ENCODE data around the gene TOE1. TPM values are rescaled to one million over a fixed set of nuclear protein-coding genes. Genes with fewer than 3 reads are reported as not detected.

TOE1 gene
- total RNA-seq, 1 donor from 2014 or later, result 4.3 TPM

- H3K4me3 ChIP-seq (ENCODE audit: insufficient read depth, low read depth, low read length), result peak overlapping the region; percentile 54
- no peak for TF ChIP-seq EZH2 (IDR thresholded peaks at IDR 0.05; ENCODE audit: insufficient read depth, low read length)
- no peak for TF ChIP-seq CTCF (IDR thresholded peaks at IDR 0.05; ENCODE audit: insufficient read depth, low read depth, low read length)
- Mint-ChIP-seq H3K4me3 (ENCODE audit: unreplicated experiment) (peak overlapping the region; percentile 73), H3K36me3 (ENCODE audit: low read depth, unreplicated experiment) (peaks cover under 1% of the 10 kb centered on the region), H3K27me3 (ENCODE audit: low read depth, unreplicated experiment) (peaks cover 2% of the 10 kb centered on the region), H3K4me1 (ENCODE audit: low read depth, unreplicated experiment) (peaks cover 11% of the 10 kb centered on the region), H3K9me3 (ENCODE audit: unreplicated experiment) (no peaks in the 10 kb centered on the region), H3K27ac (ENCODE audit: unreplicated experiment) (peak overlapping the region; percentile 15)
- H3K79me2 ChIP-seq (ENCODE audit: insufficient read depth, low read length), result no peaks in the 10 kb centered on the region
- no peaks in the 10 kb centered on the region for H3K27me3 ChIP-seq (ENCODE audit: insufficient read depth, low read length)
- H2AFZ ChIP-seq (ENCODE audit: low read depth, low read length), result peak overlapping the region; percentile 90
- H3K9me3 ChIP-seq (ENCODE audit: insufficient read depth, low read depth, low read length), result no peaks in the 10 kb centered on the region
- no peaks in the 10 kb centered on the region for H4K20me1 ChIP-seq (ENCODE audit: insufficient read depth, low read length)
- peak overlapping the region; percentile 66 for H3K9ac ChIP-seq (ENCODE audit: low read length)
- no peak overlapping the region for H3K27ac ChIP-seq (ENCODE audit: low read depth, low read length)
- FAIRE-seq (no peak), DNase-seq (ENCODE audit: low read depth) (no peak)
- H3K4me1 ChIP-seq (ENCODE audit: insufficient read depth, low read length), result peaks cover 10% of the 10 kb centered on the region
- H3K4me2 ChIP-seq (ENCODE audit: low read length), result peak overlapping the region; percentile 88
- no peaks in the 10 kb centered on the region for H3K36me3 ChIP-seq (ENCODE audit: insufficient read depth, low read length)
Observed at GRCh38 chr1:45325851-45326506, 14.0 kb upstream of the TOE1 start.

DNA sequence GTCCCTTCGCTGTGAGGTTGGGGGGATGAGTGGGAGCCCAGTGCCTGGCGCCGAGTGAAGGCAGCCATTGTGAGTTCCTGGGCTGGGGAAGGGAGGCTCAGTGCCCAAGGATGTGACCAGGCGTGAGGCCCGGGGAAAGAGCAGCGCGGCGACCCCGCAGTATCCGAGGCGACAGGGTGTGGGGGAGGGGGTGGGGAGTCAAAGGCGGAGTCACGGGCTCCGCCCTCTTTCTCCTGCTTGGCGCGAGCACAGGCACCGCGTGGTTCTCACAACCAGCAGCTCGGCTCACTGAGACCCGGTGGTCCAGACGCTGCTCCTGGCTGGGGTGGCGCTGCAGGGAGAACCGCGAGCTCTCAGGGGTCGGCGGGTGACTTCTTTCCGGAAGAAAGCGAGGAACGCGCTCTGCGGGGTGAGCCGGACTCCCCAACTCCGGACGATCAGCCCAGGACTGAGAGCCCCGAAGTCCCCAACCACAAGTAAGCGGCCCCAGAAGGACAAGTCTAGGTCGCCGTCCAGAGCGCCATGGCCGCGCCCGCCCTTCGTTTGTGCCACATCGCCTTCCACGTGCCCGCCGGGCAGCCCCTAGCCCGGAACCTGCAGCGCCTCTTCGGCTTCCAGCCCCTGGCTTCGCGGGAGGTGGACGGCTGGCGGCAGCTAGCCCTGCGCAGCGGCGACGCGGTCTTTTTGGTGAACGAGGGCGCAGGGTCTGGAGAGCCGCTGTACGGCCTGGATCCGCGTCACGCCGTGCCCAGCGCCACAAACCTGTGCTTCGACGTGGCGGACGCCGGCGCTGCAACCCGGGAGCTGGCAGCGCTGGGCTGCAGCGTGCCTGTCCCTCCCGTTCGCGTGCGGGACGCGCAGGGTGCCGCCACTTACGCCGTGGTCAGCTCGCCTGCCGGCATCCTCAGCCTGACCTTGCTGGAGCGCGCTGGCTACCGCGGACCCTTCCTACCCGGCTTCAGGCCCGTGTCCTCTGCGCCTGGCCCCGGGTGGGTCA lies 13.0 kb upstream of the TOE1 start, which contains the start of gene HPDL:
HPDL (plus strand) TSS at position 269 of the 997 bp plus-strand sequence; CDS start at position 523, 254 bp downstream.
- Histone ChIP-seq H2AFZ (ENCODE audit: low read depth, low read length) (peak within 1 kb of the TSS; percentile 90), H4K20me1 (ENCODE audit: insufficient read depth, low read length) (no peaks in the 10 kb centered on the region), H3K4me3 (ENCODE audit: insufficient read depth, low read depth, low read length) (peak within 1 kb of the TSS; percentile 54), H3K4me1 (ENCODE audit: insufficient read depth, low read length) (peaks cover 10% of the 10 kb centered on the region), H3K9ac (ENCODE audit: low read length) (peak within 1 kb of the TSS; percentile 66), H3K27me3 (ENCODE audit: insufficient read depth, low read length) (no peaks in the 10 kb centered on the region), H3K79me2 (ENCODE audit: insufficient read depth, low read length) (no peaks in the 10 kb centered on the region), H3K4me2 (ENCODE audit: low read length) (peak within 1 kb of the TSS; percentile 88), H3K27ac (ENCODE audit: low read depth, low read length) (no peak within 1 kb of the TSS), H3K9me3 (ENCODE audit: insufficient read depth, low read depth, low read length) (no peaks in the 10 kb centered on the region), H3K36me3 (ENCODE audit: insufficient read depth, low read length) (no peaks in the 10 kb centered on the region)
- FAIRE-seq (no peak), DNase-seq (ENCODE audit: low read depth) (peak; percentile 30)
- Mint-ChIP-seq H3K27ac (ENCODE audit: unreplicated experiment) (peak within 1 kb of the TSS; percentile 15), H3K4me1 (ENCODE audit: low read depth, unreplicated experiment) (peaks cover 10% of the 10 kb centered on the region), H3K36me3 (ENCODE audit: low read depth, unreplicated experiment) (peaks cover 2% of the 10 kb centered on the region), H3K27me3 (ENCODE audit: low read depth, unreplicated experiment) (peaks cover 2% of the 10 kb centered on the region), H3K9me3 (ENCODE audit: unreplicated experiment) (no peaks in the 10 kb centered on the region), H3K4me3 (ENCODE audit: unreplicated experiment) (peak within 1 kb of the TSS; percentile 73)
- TF ChIP-seq EZH2 (IDR thresholded peaks at IDR 0.05; ENCODE audit: insufficient read depth, low read length) (peak; percentile 40), CTCF (IDR thresholded peaks at IDR 0.05; ENCODE audit: insufficient read depth, low read depth, low read length) (no peak)
